ENCODE measurements around the gene TOMM40.
"Not testable (repeated sequence)": the region's sequence is repeated elsewhere in the genome, so short reads cannot be mapped to it uniquely, and the experiment has no call there.

TOMM40 gene

GRCh38 chr19:44887648-44888047, 3.4 kb upstream of the TOMM40 start:
- H3K9ac ChIP-seq (ENCODE audit: low read depth, low read length, poor library complexity) = no peak overlapping the region
- no peak overlapping the region for H4K8ac ChIP-seq (ENCODE audit: low read depth, low read length)
- peaks cover 5% of the 10 kb centered on the region for H3K79me1 ChIP-seq (ENCODE audit: low read depth, low read length)
- no peak overlapping the region for H3K18ac ChIP-seq (ENCODE audit: low read length)
- no peaks in the 10 kb centered on the region for H3K27me3 ChIP-seq (ENCODE audit: control insufficient read depth in 3 of 3, insufficient read depth in 3 of 3, low read depth in 1 of 3, low read length in 3 of 3)
- H2AFZ ChIP-seq (ENCODE audit: low read length) = no peak overlapping the region
- no peak overlapping the region for H2AK5ac ChIP-seq (ENCODE audit: low read depth, low read length)
- no peak for DNase-seq (ENCODE audit: low spot score)
- no peak overlapping the region for H3K27ac ChIP-seq (replicated peaks; ENCODE audit: low read length)
- no peak overlapping the region for H3K4ac ChIP-seq (ENCODE audit: low read length)
- H3K36me3 ChIP-seq (replicated peaks in 1 of 2; ENCODE audit: control insufficient read depth in 2 of 2, insufficient read depth in 2 of 2, low read length in 2 of 2) = peaks cover 35 to 61% of the 10 kb centered on the region in 2 donors
- H3K14ac ChIP-seq (ENCODE audit: low read length) = no peak overlapping the region
- no peak overlapping the region for H2BK15ac ChIP-seq (ENCODE audit: low read length)
- no peak overlapping the region for H3K23ac ChIP-seq (ENCODE audit: low read depth, low read length, poor library complexity)
- H2BK120ac ChIP-seq (ENCODE audit: low read depth, low read length) = no peak overlapping the region
- no CpG with 5 or more reads among the region's 4 CpGs for WGBS, 2 donors (ENCODE audit: extremely low coverage in 2 of 2, insufficient read length in 2 of 2, insufficient replicate concordance in 1 of 2)
- H3K9me3 ChIP-seq (replicated peaks in 1 of 2; ENCODE audit: control insufficient read depth in 2 of 2, insufficient read depth in 1 of 2, low read depth in 1 of 2, low read length in 2 of 2) = no peaks in the 10 kb centered on the region
- no peak overlapping the region for H3K4me3 ChIP-seq (ENCODE audit: low read length in 2 of 2)
- H2BK12ac ChIP-seq (ENCODE audit: low read length) = no peak overlapping the region
- no peak overlapping the region for H2BK5ac ChIP-seq (ENCODE audit: low read length)
- H4K91ac ChIP-seq (ENCODE audit: low read depth, low read length, poor library complexity) = no peak overlapping the region
- H3K4me2 ChIP-seq (ENCODE audit: insufficient read depth, low read length, poor library complexity, severe bottlenecking) = no peak overlapping the region
- peaks cover 11 to 12% of the 10 kb centered on the region in 2 donors for H3K4me1 ChIP-seq (ENCODE audit: control insufficient read depth in 2 of 2, insufficient read depth in 1 of 2, low read depth in 1 of 2, low read length in 2 of 2)

- H2BK5ac ChIP-seq (ENCODE audit: low read length); H2BK12ac ChIP-seq (ENCODE audit: low read length); H3K9me3 ChIP-seq (replicated peaks in 1 of 2; ENCODE audit: control insufficient read depth in 2 of 2, insufficient read depth in 1 of 2, low read depth in 1 of 2, low read length in 2 of 2); H3K4me2 ChIP-seq (ENCODE audit: insufficient read depth, low read length, poor library complexity, severe bottlenecking); H3K4me3 ChIP-seq (ENCODE audit: low read length in 2 of 2); H3K23ac ChIP-seq (ENCODE audit: low read depth, low read length, poor library complexity); H3K4ac ChIP-seq (ENCODE audit: low read length); H3K79me1 ChIP-seq (ENCODE audit: low read depth, low read length); H3K27ac ChIP-seq (replicated peaks; ENCODE audit: low read length); H2BK15ac ChIP-seq (ENCODE audit: low read length); H2AFZ ChIP-seq (ENCODE audit: low read length); H3K14ac ChIP-seq (ENCODE audit: low read length); H3K27me3 ChIP-seq (ENCODE audit: control insufficient read depth in 3 of 3, insufficient read depth in 3 of 3, low read depth in 1 of 3, low read length in 3 of 3); H4K8ac ChIP-seq (ENCODE audit: low read depth, low read length); H3K9ac ChIP-seq (ENCODE audit: low read depth, low read length, poor library complexity); DNase-seq (ENCODE audit: low spot score); H2BK120ac ChIP-seq (ENCODE audit: low read depth, low read length); H3K18ac ChIP-seq (ENCODE audit: low read length); H2AK5ac ChIP-seq (ENCODE audit: low read depth, low read length); H4K91ac ChIP-seq (ENCODE audit: low read depth, low read length, poor library complexity): not testable (repeated sequence)
- Histone ChIP-seq H3K4me1 (ENCODE audit: control insufficient read depth in 2 of 2, insufficient read depth in 1 of 2, low read depth in 1 of 2, low read length in 2 of 2) (peaks cover 11 to 12% of the 10 kb centered on the region in 2 donors), H3K36me3 (replicated peaks in 1 of 2; ENCODE audit: control insufficient read depth in 2 of 2, insufficient read depth in 2 of 2, low read length in 2 of 2) (peaks cover 42 to 64% of the 10 kb centered on the region in 2 donors)
- WGBS, 2 donors (ENCODE audit: extremely low coverage in 2 of 2, insufficient read length in 2 of 2, insufficient replicate concordance in 1 of 2) = no CpG with 5 or more reads among the region's 5 CpGs
These were observed 2.7 kb upstream of the TOMM40 start for GRCh38 chr19:44888335-44888734.

GRCh38 chr19:44889830-44890365, 1.2 kb upstream of the TOMM40 start:
- Histone ChIP-seq H3K23ac (ENCODE audit: low read depth, low read length, poor library complexity) (no peak overlapping the region), H3K4me3 (ENCODE audit: low read length in 2 of 2) (peak overlapping the region; percentile 46 to 73), H2BK15ac (ENCODE audit: low read length) (no peak overlapping the region), H3K36me3 (replicated peaks in 1 of 2; ENCODE audit: control insufficient read depth in 2 of 2, insufficient read depth in 2 of 2, low read length in 2 of 2) (peaks cover 42 to 63% of the 10 kb centered on the region in 2 donors), H3K9me3 (replicated peaks in 1 of 2; ENCODE audit: control insufficient read depth in 2 of 2, insufficient read depth in 1 of 2, low read depth in 1 of 2, low read length in 2 of 2) (no peaks in the 10 kb centered on the region), H2AK5ac (ENCODE audit: low read depth, low read length) (peak overlapping the region; percentile 47), H3K79me1 (ENCODE audit: low read depth, low read length) (peaks cover 12% of the 10 kb centered on the region), H3K27me3 (ENCODE audit: control insufficient read depth in 3 of 3, insufficient read depth in 3 of 3, low read depth in 1 of 3, low read length in 3 of 3) (no peaks in the 10 kb centered on the region), H4K91ac (ENCODE audit: low read depth, low read length, poor library complexity) (no peak overlapping the region), H3K9ac (ENCODE audit: low read depth, low read length, poor library complexity) (peak overlapping the region; percentile 79), H2BK12ac (ENCODE audit: low read length) (no peak overlapping the region), H3K4me2 (ENCODE audit: insufficient read depth, low read length, poor library complexity, severe bottlenecking) (peak overlapping the region; percentile 72), H3K14ac (ENCODE audit: low read length) (no peak overlapping the region), H4K8ac (ENCODE audit: low read depth, low read length) (no peak overlapping the region), H3K4me1 (ENCODE audit: control insufficient read depth in 2 of 2, insufficient read depth in 1 of 2, low read depth in 1 of 2, low read length in 2 of 2) (peaks cover 11 to 12% of the 10 kb centered on the region in 2 donors), H2AFZ (ENCODE audit: low read length) (peak overlapping the region; percentile 38), H3K18ac (ENCODE audit: low read length) (no peak overlapping the region), H2BK120ac (ENCODE audit: low read depth, low read length) (no peak overlapping the region), H3K27ac (replicated peaks; ENCODE audit: low read length) (peak overlapping the region; percentile 87), H3K4ac (ENCODE audit: low read length) (no peak overlapping the region), H2BK5ac (ENCODE audit: low read length) (no peak overlapping the region)
- WGBS, 2 donors (ENCODE audit: extremely low coverage in 2 of 2, insufficient read length in 2 of 2, insufficient replicate concordance in 1 of 2) = no CpG with 5 or more reads among the region's 17 CpGs
- no peak for DNase-seq (ENCODE audit: low spot score)

- Histone ChIP-seq H3K4me1 (ENCODE audit: control insufficient read depth in 2 of 2, insufficient read depth in 1 of 2, low read depth in 1 of 2, low read length in 2 of 2) (peaks cover 11 to 12% of the 10 kb centered on the region in 2 donors), H3K23ac (ENCODE audit: low read depth, low read length, poor library complexity) (peak overlapping the region; percentile 77), H2AFZ (ENCODE audit: low read length) (peak overlapping the region; percentile 38), H3K4me2 (ENCODE audit: insufficient read depth, low read length, poor library complexity, severe bottlenecking) (peak overlapping the region; percentile 72), H2BK15ac (ENCODE audit: low read length) (no peak overlapping the region), H4K8ac (ENCODE audit: low read depth, low read length) (no peak overlapping the region), H3K14ac (ENCODE audit: low read length) (no peak overlapping the region), H2BK120ac (ENCODE audit: low read depth, low read length) (no peak overlapping the region), H2BK5ac (ENCODE audit: low read length) (peak overlapping the region; percentile 85), H3K18ac (ENCODE audit: low read length) (peak overlapping the region; percentile 67), H2BK12ac (ENCODE audit: low read length) (no peak overlapping the region), H3K79me1 (ENCODE audit: low read depth, low read length) (peaks cover 14% of the 10 kb centered on the region), H3K4ac (ENCODE audit: low read length) (no peak overlapping the region), H3K4me3 (ENCODE audit: low read length in 2 of 2) (peak overlapping the region; percentile 46 to 73), H3K9me3 (replicated peaks in 1 of 2; ENCODE audit: control insufficient read depth in 2 of 2, insufficient read depth in 1 of 2, low read depth in 1 of 2, low read length in 2 of 2) (no peaks in the 10 kb centered on the region), H2AK5ac (ENCODE audit: low read depth, low read length) (no peak overlapping the region), H4K91ac (ENCODE audit: low read depth, low read length, poor library complexity) (no peak overlapping the region), H3K9ac (ENCODE audit: low read depth, low read length, poor library complexity) (peak overlapping the region; percentile 79), H3K27me3 (ENCODE audit: control insufficient read depth in 3 of 3, insufficient read depth in 3 of 3, low read depth in 1 of 3, low read length in 3 of 3) (no peaks in the 10 kb centered on the region), H3K27ac (replicated peaks; ENCODE audit: low read length) (peak overlapping the region; percentile 87), H3K36me3 (replicated peaks in 1 of 2; ENCODE audit: control insufficient read depth in 2 of 2, insufficient read depth in 2 of 2, low read length in 2 of 2) (peaks cover 47 to 65% of the 10 kb centered on the region in 2 donors)
- no CpG with 5 or more reads among the region's 40 CpGs for WGBS, 2 donors (ENCODE audit: extremely low coverage in 2 of 2, insufficient read length in 2 of 2, insufficient replicate concordance in 1 of 2)
- peak; percentile 100 for DNase-seq (ENCODE audit: low spot score)
These were observed 563 bp upstream of the TOMM40 start for GRCh38 chr19:44890366-44891015.

Measured in neuronal stem cell (in vitro differentiated cells).